ENCODE data around the gene NT5C3B. TPM values are rescaled to one million over a fixed set of nuclear protein-coding genes. Genes with fewer than 3 reads are reported as not detected.
"Not testable (repeated sequence)": the region's sequence is repeated elsewhere in the genome, so short reads cannot be mapped to it uniquely, and the experiment has no call there.

Gene NT5C3B
- total RNA-seq (ENCODE audit: insufficient read depth, low replicate concordance), result 50.1 TPM

DNA sequence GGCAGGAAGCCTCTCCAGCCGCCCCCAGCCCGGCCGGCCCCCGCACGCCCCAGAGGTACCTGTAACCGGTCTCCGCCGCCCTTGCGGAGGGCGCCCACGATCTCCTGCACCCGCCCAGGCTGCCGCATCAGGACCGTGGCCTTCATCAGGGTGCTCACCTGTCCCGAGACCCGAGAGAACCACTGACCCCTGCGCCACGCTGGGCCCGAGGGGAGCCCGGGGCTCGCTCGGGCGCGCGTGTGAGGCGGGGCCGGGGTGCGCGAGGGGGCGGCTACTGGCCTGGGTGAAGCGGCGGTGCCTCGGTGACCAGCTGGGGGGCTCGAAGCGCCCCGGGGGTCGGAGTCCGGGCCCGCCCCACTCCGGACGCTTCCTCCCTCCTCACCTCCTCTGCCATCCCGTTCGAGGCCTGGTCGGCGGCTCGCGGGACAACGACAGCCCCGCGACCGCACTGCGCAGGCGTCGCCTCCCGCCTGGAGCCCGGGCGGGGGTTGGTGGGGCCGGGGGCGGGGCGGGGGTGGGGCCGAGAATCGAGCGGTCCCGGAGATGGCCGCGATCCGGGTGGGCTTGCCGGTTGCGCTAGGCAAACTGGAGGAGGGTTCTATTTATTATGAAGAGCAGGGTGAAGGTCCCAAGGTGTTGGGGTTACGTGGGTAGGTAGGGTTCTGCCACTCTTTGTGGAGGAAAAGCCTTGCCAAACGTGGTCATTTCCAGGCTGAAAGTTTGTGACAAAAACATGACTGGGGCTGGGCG, at the start of gene NT5C3B:
Gene NT5C3B (minus strand): TSS at position 433 of the 750 bp plus-strand sequence. CDS start 39 bp downstream, at position 394.
- DNase-seq (ENCODE audit: low spot score), result peak; percentile 71

DNA sequence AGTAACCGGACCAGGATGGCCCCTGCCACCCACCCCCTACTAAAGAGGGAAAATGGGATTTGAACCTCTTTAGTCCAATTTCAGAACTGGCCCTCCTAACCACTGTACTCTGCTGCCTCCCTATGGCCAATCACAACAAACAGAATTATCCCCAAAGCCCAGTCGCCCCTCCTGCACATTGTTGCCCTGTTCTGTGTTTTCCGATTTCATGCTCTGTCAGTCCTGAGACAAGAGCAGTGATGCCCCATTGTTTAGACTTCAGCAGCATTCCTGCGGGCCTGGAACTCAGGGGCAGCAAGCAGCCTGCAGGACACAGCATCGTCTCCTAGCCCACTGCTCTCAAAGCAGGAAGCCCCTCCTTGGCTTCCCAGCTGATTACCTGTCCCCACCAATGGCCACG, 49.7 kb upstream of the NT5C3B start:
- DNase-seq (ENCODE audit: low spot score), result no peak

DNA sequence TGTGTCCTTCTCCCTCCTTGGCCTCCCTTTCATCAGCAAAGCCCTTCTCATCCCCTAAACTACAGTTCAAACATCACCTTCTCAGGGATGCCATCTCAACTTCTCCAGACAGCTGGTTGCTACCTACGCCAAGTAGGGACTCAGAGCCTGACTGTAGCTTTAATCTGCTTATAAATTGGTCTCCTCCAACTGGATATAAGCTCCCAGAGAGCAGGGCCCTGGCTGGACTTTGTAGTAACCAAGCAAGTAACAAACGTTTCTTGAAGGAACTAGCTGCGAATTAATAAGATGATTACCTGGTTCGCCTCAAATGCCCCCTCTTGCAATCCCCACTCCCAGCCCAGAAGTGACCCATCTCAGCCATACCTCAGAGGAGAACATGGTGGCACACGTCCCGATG, 46.7 kb upstream of the NT5C3B start:
- no peak for DNase-seq (ENCODE audit: low spot score)

DNA sequence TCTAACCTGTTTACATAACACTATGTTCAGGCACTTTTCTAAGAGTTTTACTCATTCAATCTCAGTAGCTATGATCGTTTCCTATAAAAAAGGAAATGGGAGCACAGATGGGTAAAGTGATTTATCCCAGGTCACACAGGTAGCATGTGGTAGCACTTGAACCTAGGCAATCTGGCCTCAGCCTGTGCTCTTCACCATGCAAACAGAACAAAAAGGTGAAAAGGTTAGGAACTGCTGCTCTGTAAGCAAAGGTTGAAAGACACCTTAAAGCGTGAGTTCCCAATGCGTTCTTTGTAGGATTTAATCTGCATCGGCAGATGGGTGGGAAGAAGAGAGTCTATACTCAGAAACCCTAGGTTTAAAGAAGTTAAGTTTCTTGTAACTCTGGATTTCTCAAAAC, 44.1 kb upstream of the NT5C3B start:
- no peak for DNase-seq (ENCODE audit: low spot score)

DNA sequence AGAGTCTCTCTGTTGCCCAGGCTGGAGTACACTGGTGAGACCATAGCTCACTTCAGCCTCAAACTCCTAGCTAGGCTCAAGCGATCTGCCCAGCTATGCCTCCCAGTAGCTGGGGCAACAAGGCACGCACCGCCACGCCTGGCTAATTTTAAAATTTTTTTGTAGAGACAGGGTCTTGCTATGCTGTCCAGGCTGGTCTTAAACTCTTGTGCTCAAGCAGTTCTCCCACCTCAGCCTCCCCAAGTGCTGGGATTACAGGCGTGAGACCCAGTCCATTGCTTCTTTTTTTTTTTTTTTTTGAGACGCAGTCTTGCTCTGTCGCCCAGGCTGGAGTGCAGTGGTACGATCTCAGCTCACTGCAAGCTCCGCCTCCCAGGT, 38.2 kb upstream of the NT5C3B start:
- not testable (repeated sequence) for DNase-seq (ENCODE audit: low spot score)

DNA sequence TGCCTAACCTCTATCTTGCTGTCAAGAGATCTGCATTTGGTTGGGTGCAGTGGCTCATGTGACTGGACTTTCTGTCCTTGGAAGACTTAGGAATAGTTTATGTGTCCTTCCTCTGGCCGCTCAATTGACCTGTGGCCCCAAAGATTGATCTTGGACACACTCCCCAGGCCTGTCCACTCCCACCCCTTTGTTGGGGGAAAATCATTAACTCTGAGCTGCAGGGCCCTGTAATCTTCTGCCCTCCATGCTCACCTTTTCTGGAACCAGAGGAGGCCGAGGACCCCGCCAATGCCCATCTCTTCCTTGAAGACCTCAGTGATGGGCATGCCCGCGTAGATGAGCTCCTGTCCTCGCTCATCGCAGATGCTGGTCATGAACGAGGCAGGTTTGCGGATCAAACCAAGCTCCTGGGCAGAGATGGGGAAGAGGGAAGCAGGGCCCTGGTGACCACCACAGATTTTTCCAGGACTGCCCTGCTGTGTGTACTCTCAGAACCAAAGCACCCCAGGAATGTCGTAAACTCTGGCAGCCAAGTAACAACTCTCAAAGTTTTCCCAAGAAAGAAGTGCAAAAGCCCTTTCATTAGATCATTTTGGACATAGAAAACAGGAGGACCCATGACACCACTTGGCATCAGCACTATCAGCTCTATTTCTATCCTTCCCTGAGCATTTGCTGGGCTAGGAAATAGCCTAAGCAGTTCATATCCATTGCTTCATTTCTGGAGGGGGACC, 37.7 kb upstream of the NT5C3B start:
- no peak for DNase-seq (ENCODE audit: low spot score)

DNA sequence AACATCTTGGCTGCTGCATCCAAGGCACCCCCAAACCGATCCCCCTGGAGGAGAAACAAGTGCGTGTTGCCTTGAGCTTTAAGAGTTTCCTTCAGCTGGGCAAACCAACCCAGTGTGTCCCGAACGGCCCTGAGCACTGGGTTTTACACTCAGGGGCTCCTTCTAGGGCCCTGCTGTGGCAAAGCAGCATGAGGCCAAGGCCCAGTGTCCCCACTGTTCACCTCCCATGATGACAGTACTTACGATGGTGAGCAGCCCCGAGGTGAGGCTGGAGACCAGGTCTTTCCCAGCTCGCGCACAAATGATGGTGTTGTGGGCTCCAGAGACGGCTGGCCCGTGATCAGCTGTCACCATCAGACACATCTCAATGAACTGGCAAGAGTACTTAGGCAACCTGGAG, 35.8 kb upstream of the NT5C3B start:
- no peak for DNase-seq (ENCODE audit: low spot score)

DNA sequence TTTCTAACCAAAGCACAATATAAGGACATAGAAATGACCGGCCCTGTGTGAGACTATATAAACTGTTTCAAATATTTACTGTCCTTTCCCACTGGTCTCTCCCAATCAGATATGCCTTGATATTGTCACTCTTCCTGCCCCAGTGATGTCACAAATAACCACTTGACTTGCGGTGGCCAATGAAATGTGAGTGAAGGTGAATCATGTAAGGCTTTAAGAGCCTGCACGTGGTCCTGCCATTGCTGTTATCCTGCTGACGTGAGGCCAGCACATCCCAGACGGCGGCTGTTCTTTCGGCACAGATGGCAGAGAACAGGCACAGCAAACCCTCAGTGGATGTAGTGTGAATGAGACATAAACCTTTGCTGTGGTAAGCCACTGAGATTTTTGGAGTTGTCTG, 34.6 kb upstream of the NT5C3B start:
- no peak for DNase-seq (ENCODE audit: low spot score)

DNA sequence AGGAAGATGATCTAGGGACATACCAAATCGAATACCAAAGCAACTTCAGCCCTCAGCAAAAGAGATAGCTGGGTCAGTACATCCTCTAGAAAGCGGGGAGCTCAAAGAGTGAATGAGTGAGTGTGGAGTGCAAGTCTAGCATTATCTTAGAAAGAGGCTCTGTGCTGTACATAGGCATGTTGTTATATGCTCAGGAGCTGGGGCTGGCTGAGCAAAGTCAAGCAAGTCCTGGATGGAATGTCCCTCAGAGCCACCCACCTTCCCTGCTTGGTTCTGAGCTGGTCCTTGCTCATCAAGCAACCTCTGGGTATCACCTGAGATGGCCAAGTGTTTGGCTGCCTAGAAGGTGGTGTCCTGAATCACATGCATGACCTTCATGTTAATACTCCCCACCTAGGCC, 34.1 kb upstream of the NT5C3B start:
- DNase-seq (ENCODE audit: low spot score), result no peak

DNA sequence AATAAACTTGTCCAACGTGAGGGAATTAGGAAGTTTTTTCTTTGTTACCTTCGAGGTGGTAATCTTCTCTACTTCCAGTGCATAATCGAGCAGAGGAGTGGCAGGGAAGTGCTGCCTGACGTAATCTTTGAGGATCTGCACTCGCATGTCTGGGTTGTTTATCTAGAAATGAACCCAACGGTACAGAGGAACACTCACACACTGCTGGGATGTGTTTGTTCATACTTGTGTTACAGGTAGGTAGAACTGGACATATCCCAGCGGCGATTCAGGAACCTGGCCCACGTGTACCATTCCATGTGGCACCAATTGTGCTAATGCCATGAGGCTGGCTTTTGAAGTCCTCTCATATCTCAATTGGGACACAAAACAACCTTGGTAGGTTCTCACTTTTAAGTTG, 33.4 kb upstream of the NT5C3B start:
- DNase-seq (ENCODE audit: low spot score), result no peak

DNA sequence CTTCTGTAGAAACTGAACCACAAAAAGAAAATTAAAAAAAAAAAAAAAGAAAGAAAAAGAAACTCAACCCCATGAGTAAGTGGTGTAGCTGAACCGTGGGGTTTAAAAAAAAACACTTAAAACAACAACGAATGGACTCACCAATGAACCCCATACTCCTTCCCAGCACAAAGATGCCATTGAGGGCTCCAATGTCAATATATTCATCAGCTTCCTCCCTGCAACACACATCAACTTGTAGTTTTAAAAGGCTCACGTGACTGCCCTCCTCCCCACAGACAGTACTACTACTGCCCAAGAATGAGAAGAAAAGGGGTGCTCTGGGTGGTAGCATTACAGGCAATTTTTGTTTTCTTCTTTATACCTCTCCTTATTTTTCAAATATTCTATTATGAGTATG, 32.5 kb upstream of the NT5C3B start:
- DNase-seq (ENCODE audit: low spot score), result no peak

DNA sequence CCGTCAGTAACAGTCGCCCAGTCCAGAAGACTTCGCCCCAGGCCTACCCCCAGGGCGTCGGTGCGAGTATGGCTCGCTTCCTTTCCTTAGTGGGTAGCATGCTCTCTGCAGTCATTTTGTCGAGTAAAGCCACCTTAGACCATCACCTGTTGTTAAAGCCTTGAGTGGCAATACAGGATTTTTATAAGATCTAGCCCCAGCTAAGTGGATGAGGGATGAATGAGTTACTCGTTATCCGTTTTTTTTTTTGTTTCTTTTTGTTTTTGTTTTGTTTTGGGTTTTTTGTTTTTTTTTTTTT, 29.5 kb upstream of the NT5C3B start:
- no peak for DNase-seq (ENCODE audit: low spot score)

DNA sequence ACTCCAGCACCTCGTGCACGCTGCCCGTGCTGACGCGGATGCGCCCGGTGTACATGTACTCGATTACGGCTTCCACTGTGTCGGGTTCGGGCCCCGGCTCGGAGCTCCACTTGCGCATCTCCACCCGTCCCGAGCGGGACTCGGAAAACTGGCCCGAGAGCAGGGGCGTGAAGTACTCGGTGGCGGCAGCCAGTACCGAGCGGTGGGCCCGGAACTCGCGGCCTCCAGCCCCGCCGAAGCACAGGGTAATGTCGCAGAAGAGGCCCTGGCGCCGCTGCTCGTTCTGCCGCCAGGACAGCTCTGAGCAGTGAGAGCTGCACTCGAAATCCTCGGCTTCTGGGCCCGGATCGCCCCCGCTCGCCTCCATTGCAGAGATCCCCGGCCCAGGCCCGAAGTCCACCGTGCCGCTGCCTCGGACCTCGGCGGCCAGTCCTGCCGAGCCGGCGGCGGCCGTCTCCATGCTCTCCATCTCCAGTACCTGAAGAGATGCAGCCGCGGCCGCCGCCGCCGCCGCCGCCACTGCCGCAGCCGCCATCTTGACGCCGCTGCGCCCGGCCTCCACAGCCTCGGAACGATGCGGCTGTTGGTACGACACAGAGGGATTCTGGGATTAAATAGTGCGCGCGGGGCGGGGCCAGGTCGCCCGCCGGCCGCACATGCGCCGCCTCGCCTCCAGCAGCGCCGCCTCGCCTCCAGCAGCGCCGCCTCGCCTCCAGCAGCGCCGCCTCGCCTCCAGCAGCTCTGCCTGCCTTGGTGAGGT, 29.0 kb upstream of the NT5C3B start, which contains the start of gene KLHL11:
Gene KLHL11 (minus strand): TSS at position 588 of the 760 bp plus-strand sequence. CDS start 53 bp downstream, at position 535.
- DNase-seq (ENCODE audit: low spot score), result peak; percentile 93

DNA sequence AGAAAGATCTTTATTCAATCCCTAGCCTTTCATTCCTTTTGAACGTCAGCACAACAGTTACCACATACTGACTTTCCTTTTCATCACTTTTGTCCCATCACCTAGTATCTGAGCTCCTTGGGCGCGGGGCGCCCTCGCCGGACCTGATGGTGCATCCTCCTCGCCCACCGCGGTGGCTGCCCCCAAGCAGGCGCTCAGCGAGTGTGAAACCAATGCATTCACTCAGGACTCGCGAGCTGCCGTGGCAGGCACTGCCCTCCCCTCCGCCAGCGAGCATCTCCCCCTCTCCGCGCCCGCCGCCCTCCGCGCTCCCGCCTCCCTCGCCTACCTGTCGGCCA, 28.4 kb upstream of the NT5C3B start:
- no peak for DNase-seq (ENCODE audit: low spot score)

DNA sequence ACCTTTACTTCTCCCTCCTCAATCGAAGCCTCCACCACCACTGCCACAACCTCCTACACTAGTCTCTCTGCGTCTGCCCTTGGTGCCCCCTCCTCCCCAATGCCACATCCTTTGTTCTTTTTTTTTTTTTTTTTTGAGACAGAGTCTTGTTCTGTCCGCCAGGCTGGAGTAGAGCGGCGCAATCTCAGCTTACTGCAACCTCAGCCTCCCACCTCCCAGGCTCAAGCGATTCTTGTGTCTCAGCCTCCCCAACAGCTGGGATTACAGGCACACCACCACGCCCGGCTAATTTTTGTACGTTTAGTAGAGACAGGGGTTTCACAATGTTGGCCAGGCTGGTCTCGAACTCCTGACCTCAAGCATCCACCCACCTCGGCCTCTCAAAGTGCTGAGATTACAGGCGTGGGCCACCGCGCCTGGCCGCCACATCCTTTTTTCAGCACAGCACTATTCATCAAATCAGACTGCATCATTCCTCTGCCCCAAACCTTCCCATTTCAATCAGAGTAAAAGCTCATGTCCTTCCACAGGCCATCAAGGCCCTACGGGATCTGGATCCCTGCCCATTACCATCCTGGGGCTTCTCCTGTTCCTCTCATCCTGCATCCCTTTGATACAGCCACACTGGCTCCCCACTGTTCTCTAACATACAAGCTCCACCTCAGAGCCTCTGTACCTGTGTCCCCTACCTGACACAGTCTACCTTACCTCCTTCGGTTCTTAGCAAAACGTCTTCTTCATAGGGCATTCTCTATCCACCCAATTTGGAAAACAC, 27.2 kb upstream of the NT5C3B start:
- DNase-seq (ENCODE audit: low spot score), result no peak

DNA sequence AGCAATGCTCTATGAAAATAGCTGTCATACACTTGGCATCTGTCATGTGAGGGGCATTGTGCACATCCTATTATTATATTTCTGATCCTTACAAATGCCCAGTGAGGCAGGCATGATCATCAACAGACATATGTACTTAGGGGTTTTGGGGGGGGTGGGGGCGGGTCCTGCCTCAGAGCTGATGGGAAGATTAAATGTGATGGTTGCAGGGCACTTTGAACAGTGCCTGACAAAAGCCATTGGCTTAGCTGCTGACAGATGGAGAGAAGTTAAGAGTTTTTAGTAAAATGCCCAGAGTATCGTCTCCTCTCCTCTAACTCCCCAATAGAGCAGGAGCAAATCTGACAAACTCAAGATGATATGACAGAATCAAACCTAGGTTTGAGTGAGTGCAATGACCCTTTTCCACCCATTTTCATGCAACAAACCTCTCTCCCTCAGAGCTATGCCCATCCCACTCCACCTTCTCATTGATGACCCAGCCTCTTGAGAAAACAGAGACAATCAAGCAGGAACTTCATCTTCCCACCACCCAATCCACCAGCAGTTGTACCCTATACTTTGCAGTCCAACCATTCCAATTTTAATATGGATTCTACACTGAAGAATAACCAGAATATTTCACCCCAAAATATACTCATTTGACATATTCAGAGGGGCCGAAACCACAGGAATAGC, 24.4 kb upstream of the NT5C3B start:
- DNase-seq (ENCODE audit: low spot score), result no peak

DNA sequence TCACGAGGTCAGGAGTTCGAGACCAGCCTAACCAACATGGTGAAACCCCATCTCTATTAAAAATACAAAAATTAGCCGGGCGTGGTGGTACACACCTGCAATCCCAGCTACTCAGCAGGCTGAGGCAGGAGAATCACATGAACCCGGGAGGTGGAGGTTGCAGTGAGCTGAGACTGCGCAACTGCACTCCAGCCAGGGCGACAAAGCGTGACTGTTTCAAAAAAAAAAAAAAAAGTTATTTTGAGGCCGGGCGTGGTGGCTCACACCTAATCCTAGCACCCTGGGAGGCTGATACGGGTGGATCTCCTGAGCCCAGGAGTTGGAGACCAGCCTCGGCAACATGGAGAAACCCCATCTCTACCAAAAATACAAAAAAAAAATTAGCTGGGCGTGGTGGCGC, 15.3 kb upstream of the NT5C3B start:
- DNase-seq (ENCODE audit: low spot score), result not testable (repeated sequence)

DNA sequence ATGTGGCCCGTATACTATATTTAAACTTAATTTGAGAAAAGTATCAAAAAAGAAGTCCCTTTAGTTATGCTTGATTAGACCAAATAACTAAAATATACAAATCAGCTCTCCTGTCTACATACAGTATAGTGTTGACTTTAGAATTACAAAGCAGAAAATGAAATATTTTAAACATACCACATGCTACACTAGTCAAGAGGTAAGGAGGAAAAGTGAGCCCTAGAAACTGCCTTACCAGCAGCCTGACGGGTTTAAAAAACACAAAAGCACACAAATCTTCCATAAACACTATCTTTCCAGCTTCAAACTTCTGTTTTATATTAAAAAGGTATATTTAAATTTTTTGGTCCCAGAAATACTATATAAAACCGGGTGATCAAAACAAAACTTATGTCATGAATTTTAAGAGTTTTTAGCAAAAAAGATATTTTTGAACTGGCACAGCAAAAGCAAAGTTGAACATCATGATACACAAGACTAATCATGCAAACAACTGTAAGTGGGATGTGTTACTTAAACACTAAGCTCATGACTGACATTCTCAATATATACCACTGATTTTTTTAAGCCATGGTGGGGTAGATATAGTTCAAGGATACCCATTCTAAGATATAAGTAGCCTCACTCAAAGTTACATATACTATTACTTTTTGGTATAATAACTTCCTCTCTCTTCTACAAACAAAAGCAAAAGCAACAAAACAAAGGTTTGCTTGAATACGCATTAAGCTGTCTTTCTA, 13.4 kb upstream of the NT5C3B start:
- DNase-seq (ENCODE audit: low spot score), result no peak

DNA sequence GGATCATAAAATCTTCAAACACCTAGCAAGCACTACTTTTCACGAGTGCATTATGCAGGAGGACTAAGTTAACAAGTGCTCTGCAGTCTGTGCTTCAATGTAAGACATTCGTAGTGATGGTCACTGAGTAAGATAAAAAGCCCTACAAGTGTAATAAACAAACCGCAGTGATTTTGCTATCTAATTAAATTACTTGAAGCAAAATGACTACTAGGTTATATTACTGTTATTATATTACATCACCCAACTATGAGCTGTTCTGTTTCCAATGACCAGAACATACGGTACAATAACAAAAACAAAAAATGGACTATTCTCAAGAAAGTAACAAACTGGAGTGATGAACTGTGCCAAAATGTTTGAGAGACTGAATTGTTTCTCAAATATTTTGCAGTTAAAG, 12.8 kb upstream of the NT5C3B start:
- DNase-seq (ENCODE audit: low spot score), result no peak

DNA sequence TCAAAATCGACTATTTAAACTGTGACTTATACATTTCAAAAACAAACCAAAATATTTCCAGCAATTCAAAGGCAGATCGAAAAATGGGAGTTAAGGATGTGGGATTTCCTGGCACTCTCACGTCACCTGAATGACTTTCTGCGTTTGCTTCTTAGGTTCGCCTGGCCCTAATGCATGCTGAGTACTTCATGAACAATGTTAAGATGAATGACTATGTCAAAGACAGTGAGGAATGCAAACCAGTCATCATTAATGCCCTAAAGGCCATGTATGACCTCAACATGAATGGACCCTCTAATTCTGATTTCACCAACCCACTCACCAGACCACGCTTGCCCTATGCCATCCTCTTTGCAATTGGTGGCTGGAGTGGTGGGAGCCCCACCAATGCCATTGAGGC, 8.9 kb upstream of the NT5C3B start:
- DNase-seq (ENCODE audit: low spot score), result no peak

DNA sequence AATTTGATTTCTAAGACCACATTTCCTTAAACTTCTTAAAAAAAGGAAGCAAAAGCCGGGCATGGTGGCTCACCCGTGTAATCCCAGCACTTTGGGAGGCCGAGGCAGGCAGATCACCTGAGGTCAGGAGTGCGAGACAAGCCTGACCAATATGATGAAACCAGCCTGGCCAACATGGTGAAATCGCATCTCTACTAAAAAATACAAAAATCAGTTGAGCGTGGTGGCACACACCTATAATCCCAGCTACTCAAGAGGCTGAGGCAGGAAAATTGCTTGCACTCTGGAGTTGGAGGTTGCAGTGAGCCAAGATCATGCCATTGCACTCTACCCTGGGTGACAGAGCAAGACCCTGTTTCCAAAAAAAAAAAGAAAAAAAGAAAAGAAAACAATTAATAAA, 4.7 kb upstream of the NT5C3B start:
- not testable (repeated sequence) for DNase-seq (ENCODE audit: low spot score)

Measured in umbilical cord (tissue), 2 donors.